ENCODE data around the gene DISP2.

DISP2 gene

GRCh38 chr15:40344631-40345120 is 13.3 kb upstream of the DISP2 start:
- DNase-seq, result peak; percentile 75

GRCh38 chr15:40345225-40345866 is 12.7 kb upstream of the DISP2 start:
- no peak for DNase-seq

- DNase-seq, result no peak
These were observed 12.0 kb upstream of the DISP2 start for GRCh38 chr15:40345867-40346578.

GRCh38 chr15:40346579-40347558 is 11.2 kb upstream of the DISP2 start:
- no peak for DNase-seq

GRCh38 chr15:40347559-40348473 is 10.2 kb upstream of the DISP2 start:
- no peak for DNase-seq

GRCh38 chr15:40348474-40348870 is 9.5 kb upstream of the DISP2 start:
- DNase-seq, result no peak

GRCh38 chr15:40349163-40349562 is 8.9 kb upstream of the DISP2 start:
- no peak for DNase-seq

- no peak for DNase-seq
These were observed 5.6 kb upstream of the DISP2 start for GRCh38 chr15:40352281-40352901.

- DNase-seq, result no peak
These were observed 4.3 kb upstream of the DISP2 start for GRCh38 chr15:40353697-40354096.

GRCh38 chr15:40354408-40355171 is 3.4 kb upstream of the DISP2 start:
- DNase-seq, result peak; percentile 34

- DNase-seq, result no peak
These were observed 1.9 kb upstream of the DISP2 start for GRCh38 chr15:40355976-40356585.

- DNase-seq, result no peak
These were observed 773 bp upstream of the DISP2 start for GRCh38 chr15:40357246-40357645.

- no peak for DNase-seq
These were observed 693 bp downstream of the DISP2 start for GRCh38 chr15:40358471-40359353.

GRCh38 chr15:40360015-40360414 is 2.0 kb downstream of the DISP2 start:
- DNase-seq, result no peak

- no peak for DNase-seq
These were observed 3.6 kb downstream of the DISP2 start for GRCh38 chr15:40361640-40362039.

GRCh38 chr15:40363611-40364010 is 5.6 kb downstream of the DISP2 start:
- no peak for DNase-seq

GRCh38 chr15:40364251-40364650 is 6.2 kb downstream of the DISP2 start:
- DNase-seq, result no peak

GRCh38 chr15:40365016-40365415 is 7.0 kb downstream of the DISP2 start:
- DNase-seq, result no peak
